GM21528 (cell line): Measurements from ENCODE around the gene F11R.
"Not testable (repeated sequence)": the region's sequence is repeated elsewhere in the genome, so short reads cannot be mapped to it uniquely, and the experiment has no call there.

Experiments
- ATAC-seq: cut with Tn5 transposase; IDR thresholded peaks from one replicate; pipeline ENCODE4 v1.9.1; 2021; ENCODE audit warnings: mild to moderate bottlenecking, moderate library complexity; ENCODE audit not compliant: unreplicated experiment, low FRiP score

F11R gene

DNA sequence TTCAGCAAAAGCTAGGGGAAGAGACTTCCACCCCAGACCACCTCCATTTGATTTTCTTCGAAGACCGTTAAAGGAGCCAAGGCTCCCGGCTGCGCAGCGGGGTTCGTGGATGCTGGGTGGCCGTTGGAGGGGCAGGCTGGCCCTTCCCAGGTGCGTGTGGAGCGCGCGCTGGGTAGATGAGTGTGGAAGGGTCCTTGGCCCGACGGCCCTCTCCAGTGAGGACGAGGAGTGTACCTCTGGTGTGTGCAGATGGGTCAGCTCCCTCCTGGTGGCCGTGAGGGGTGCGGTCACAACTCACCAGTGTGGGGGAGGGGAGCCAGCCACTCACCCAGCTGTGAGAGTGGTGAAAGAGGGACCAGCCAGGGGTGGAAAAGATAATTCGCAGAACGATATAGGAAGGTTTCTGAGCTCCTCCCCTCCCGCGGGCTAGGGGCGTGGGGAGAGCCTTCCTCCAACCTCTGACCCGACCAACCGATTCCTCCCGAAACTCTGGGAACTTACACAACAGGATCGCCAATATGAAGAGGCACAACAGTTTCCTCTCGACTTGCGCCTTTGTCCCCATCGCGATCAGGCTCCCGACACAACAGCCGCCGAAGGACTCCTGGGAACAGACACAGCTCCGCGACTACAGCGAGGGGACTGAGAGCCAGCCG is at the start of gene F11R:
F11R (minus strand) TSS at position 644 of the 656 bp plus-strand sequence; CDS start at position 565, 79 bp downstream.
- ATAC-seq = peak; percentile 31

DNA sequence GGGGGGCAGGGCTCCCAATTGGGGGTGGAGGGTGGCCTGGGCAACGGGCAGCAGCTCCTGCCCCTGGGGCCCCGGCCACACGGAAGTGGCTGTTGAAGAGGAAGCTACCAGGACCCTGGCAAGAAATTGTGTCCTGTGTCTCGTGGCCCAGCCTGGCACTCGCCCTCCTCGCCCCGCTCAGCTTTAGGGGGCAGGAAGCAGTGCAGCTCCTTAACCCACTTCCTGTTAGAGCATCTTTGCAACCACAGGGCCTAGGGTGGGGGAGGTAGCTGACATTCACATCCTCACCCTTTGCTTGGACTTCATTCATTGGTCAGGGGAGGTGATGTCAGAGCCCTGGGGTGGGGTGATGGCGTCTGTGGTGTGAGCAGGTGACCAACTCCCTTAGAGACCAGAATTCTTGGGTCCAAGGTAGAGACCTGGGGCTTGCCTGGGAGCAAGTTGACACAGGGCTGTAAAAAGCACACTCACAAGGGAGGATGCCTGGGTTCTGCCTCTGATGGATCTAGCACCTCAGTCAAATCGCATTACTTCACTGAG is 48.8 kb upstream of the F11R start, which contains the start of gene ARHGAP30:
ARHGAP30 (minus strand) TSS at position 161 of the 540 bp plus-strand sequence. CDS start 267 bp downstream, outside the sequence.
- peak; percentile 78 for ATAC-seq

DNA sequence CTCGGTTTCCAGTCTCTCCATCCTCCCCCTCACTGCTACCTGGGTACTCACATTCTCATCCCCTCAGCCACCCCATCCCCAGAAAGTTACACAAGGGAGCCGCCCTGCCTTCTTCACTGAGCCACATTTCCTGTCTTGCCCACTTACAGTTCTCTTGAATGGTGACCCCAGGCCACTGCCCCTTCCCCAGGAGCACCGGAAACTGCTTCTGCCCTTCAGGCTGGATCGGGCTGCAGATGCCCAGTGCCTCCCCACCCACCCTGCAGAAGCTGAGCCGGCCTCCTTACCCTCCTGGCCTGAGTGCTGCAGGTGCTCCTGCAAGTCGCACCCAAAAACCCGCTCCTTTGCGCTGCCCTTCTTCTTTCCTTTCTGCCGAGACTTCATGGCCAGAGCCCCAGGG is 48.3 kb upstream of the F11R start:
- ATAC-seq = peak; percentile 5

DNA sequence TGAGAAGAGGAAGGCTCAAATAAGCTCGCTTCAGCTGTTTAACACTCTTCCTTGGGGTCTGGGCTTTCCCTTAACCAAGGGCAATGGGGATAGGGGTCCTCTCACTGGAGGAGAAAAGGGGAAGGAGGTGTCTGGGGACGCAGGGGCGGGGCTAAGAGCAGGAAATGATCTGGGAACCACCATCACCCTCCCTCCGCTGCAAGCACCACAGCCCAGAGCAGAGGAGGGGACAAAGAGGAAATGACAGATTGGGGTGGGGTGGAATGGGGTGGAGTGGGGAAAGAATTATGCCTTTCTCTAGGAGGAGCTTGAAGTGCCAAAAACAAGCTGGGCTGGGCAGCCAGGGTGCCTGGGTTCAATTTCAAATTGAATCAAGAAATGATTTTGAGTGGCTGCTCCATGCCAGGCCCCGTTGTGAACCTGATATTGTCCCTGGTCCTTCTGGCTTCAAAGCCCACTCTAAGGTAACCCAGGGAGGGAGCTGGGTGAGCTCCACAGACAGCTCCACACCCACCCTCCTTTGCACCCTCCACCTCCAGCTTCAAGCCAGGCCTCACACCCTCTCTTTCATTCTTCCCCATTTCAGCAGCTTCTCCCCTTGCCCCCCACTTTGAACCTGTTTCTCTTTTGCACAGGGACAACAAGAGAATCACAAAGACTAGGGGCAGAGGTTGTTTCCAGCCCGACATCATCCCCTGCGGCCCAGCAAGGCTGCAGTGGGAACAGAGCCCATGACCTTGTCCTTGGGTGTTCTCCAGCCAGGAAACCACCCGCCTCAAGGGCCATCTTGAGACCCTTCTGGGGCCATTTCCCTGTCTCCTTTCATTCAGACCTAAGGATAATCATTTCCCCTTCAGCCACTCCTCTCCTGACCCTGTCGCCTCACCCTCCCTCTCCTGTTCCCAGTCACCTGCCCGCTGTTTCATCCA is 47.6 kb upstream of the F11R start:
- peak; percentile 56 for ATAC-seq

DNA sequence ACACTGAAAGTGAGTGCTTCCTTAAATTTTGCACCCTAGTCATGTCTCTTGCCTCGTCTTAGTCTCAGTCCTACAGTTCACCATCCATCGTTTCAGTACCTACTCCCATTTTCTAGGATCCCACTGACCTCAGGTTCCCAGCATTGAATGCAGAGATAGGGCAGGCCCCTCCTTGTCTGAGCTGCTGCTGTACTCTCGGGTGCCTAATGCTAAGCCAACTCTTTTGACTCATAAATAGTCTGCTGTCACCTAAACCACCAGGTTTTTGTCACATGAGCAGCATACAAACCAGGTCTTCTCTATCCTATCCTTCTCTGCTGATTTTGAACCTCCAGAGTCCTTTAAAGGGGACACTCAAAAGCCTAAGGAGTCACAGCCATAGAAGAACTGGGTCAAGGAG is 45.7 kb upstream of the F11R start:
- no peak for ATAC-seq

DNA sequence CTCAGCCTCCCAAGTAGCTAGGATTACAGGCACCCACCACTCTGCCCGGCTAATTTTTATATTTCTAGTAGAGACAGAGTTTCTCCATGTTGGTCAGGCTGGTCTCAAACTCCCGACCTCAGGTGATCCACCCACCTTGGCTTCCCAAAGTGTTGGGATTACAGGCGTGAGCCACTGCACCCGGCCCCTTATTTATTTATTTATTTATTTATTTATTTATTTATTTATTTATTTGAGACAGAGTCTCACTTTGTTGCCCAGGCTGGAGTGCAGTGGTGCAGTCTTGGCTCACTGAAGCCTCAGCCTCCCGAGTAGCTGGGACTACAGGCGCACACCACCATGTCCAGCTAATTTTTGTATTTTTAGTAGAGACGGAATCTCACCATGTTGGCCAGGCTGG is 44.7 kb upstream of the F11R start:
- not testable (repeated sequence) for ATAC-seq

DNA sequence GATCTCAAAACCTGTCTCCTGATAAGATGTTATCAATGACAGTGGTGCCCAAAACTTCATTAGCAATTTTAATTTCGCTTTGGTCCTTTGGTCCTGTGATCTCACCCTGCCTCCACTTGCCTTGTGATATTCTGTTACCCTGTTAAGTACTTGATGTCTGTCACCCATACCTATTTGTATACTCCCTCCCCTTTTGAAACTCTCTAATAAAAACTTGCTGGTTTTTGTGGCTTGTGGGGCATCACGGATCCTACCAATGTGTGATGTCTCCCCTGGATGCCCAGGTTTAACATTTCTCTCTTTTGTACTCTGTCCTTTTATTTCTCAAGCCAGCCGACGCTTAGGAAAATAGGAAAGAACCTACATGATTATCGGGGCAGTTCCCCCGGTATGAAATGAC is 43.0 kb upstream of the F11R start:
- not testable (repeated sequence) for ATAC-seq

DNA sequence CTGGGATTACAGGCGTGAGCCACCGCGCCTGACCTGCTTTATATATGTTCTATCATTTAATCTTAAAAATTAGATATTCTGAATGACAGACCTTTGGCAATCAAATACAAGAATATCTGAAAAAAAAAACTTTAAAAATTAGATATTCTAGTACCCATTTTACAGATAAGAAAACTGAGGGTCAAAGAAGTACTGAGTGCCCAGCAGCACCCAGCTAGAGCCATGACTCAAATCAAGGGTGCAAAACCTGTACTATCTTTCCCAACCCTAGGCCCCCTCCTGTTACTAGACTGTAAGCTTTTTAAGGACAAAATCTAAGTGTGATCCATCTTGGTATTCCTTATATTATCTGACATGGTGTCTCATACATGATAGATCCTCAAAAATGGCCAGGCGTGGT is 40.5 kb upstream of the F11R start:
- no peak for ATAC-seq

DNA sequence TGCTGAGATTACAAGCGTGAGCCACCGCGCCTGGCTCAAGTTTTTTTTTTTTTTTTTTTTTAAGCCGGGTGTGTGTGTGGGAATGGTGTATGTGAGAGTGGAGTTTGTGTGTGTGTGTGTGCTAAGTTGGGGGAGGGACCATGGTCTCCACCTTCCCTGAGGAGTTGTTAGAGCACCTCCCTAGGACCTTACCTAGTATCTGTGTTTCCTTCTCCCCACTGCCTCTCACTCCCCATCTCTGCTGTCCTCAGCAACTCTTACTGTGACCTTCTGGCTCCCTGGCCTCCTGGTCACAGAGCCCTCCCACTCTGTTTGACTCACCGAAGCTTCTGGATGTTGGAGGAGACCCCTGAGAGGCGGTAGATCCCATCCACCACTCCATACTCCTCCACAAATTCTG is 38.3 kb upstream of the F11R start:
- ATAC-seq = no peak

DNA sequence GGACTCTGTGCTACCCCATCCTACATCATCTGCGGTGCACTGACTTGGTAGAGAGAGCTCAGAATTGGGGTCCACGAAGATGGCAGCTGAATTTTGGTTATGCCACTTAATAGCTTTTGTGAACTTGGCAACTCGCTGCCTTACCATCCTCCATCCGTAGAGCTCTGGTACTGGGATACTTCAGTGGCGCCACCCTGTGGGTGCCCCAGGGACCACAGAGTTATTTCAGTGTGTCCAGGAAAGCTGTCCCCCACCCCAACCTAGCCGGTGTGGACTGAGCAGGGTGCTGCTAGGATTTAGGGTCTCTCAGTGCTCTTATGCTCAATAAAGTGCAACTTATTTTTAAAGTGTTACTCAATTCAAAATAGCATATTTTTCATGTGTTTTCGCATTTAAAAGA is 33.9 kb upstream of the F11R start:
- no peak for ATAC-seq

DNA sequence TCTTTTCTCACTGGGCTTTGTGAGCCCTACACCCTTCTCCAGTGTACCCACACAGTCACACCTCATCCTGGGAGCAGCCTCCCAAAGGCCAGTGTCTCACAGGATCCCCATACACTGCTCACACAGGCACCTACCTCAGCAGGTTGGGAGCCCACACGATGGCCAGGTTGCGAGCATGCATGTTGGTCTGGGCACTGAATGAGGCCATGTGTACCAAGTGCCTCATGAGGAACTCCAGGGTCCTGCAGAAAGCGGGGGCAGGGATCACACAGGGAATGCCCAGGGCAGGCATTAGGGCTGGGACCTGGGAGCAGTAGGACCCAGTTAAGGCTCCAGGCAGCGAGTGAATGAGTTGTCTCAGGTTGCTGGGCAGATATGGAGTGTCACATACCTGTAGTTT is 33.3 kb upstream of the F11R start:
- ATAC-seq = no peak

DNA sequence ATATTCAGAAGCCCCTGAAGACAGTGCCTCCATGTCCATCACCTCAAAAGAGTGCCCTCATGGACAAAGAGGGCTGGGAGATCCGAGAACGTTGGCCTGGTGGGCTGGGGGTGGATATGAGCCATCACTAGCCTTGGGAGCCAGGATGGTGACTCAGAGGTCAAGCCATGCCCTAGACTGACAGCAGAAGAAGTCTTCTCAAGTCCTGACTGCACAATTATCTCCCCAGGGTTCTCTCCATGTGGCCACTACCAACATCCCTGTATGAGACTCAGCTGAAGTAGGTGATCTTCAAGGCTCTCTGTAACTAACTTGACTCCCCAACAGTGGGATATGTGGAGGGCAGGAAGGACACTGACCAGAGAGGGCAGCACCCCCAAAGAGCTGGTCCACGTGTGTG is 31.9 kb upstream of the F11R start:
- no peak for ATAC-seq

DNA sequence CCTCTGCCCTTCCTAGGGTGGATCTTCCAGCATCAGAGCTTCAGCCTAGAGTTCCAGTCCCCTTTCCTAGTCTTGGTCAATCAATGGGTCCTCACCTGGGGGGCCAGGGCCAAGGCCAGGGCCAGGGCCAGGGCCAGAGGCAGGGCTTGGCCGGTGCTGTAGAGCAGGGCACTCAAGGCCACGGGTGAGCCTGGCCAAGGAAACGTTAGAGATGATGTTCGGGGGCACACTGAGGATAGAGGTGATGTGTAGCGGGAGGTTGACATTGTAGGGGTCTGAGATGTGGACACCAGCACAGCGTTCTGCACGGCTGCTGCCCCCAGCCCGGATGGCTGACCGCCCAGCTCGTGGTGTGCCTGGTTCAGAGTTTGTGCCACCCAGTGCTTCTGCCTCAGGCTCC is 30.3 kb upstream of the F11R start:
- ATAC-seq = no peak

DNA sequence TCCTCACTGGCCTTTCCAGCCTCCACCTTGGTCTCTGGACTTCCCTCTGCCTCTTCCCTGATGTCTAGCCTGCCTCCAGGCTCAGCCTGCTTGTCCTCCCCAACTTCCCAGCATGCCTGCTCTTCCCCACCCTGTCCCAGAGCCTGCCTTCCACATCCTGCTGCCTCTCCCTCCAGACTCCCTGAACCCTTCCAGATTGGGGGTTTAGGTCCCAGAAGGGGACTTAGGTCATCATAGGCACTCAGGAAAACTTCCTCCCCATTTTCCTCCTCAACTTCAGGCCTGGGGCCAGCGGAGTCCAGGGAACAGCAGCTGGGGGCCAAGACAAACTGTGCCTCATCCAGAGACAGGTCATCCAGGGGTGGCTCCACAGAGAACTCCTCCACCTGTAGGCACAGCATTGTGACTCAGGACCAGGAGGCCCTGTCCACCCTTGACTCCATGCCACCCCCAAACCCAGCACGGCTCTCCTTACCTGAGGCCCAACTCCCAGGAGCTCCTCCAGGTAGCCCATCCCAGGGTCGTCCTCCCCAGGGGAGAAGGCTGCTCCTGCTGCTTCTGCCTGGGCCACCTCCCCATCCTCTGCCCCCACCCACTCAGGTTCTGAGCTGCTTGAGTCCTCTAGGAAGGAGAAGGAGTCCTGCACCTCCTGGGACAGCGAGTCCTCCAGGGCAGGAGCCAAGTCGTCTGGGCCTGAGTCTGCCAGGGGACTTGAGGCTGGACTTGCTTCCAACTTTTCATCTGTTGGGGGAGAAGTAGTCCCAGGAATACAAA is 28.2 kb upstream of the F11R start:
- ATAC-seq = no peak

DNA sequence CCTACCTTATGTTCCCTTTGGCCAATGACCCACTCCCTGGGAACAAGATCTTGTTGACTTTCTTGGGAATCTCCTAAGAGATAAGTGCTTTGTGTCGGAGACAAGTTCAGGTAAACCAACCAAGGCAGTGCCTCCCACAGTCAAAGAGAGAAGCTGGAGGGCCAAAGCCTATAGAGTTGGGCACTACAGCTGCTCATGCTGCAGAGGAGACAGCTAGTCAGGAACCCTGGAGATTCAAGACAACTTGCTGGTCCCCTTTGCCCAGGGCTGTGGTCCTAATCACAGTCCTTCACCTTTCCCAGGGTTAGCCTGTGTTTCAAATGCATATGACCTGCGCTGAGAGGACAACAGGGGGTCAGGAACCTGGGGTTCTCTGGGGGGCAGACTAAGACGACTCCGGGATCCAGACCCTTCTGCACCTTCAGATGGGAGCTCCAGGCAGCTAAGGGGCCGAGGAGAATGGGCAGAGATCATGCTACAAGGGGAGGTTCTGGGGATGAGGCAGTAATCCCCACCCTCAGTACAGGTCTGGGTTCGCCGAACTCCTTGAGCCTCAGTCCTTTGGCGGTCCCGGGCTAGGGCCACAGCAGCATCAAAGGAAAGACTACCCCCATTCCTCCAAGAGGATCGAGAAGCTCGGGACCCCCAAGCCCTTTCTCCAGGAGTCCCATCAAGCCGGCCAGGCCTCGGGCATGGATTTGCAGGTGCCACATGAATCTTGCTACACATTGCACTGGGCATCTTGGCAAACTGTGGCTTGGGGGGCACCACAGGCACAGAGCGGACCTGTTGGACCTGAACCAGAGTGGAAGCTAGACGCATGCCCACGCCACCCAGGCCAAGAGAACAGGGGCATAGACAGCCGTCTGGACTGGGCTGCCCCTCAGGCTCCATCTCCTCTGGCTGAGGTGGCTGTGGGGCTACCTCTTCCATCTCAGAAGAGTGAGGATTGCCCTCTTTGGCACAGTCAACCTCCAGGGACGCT is 26.8 kb upstream of the F11R start:
- no peak for ATAC-seq

DNA sequence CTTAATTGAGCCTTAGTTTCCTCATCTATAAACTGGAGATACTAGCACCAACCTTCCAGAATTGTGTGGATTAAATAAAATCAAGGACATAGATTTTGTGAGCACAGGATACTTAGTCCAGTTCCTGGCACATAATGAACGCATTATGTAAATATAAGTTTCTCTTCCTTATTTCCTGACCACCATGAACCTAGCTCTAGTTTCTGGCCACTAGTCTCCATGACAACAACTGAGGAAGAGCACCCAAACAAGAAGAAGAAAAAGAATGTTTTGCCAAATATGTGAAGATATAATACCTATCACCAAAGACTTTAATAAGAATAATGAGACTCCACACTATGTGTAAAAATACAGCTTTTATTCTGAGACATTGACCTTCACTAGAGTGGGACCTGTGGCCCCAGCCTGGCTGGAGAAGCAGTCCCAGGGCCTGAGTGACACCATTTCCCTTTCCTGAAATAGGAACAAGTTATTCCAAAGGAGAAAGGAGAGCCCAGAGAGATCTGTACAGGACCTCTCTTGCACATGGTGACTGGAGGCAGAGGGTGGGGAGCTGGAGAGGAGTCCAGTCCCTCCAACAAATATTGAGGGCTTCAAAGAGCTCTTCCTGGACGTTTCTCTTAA is 25.8 kb upstream of the F11R start:
- peak; percentile 38 for ATAC-seq

DNA sequence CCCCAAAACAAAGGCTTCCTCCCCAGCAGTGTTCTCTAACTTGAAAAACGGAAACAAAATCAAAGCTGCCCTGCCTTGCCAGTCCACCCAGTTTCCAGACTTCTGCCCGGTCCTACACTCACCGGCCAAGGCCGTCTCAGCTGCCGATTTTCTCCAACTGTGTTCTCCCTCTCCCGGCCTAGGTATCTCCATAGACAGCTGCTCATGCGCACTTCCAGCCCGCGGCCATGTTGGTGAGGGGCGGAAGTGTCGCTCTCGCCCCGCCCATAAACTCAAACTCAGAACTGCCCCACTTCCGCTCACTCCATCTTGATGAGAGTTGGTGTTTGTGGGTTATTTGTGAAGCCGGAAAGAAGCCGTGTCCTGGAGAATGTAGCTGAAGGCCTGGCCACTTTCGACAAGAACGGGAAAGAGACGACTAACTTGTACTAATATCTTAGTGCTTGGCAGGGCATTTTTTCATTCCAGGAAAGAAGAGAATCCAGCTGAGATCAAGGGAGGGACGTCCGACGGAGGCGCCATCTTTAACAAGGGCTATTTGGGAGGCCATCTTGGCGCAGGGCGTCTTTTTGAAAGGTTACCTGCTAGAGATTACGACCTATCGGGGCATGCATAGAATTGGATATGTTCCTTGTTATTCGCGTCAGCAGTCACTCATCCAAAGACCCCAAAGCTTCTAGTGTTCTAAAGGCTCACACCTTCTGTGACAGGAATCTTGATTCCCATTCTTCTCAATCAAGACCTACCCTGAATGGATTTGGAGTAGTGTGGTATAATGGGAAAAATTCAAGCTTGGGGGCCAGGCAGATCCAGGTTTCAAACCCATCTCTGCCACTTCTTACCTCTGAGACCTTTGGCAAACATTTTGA is 25.0 kb upstream of the F11R start, which contains the start of gene USF1:
USF1 (minus strand) TSS at position 242 of the 869 bp plus-strand sequence. CDS start 2,702 bp downstream, outside the sequence.
- ATAC-seq = peak; percentile 52
